NCI-H1436 (cell line): ENCODE data around the gene KIAA1671.
"Not testable (repeated sequence)": the region's sequence is repeated elsewhere in the genome, so short reads cannot be mapped to it uniquely, and the experiment has no call there.

Source experiments
- DNase-seq: peaks from one replicate; lab custom pipeline; 2025; lab: John Stamatoyannopoulos, UW

Gene KIAA1671

GRCh38 chr22:25172153-25172552 is 219.6 kb downstream of the KIAA1671 start:
- no peak for DNase-seq

- DNase-seq: no peak
These were observed 221.8 kb downstream of the KIAA1671 start for GRCh38 chr22:25174156-25174887.

GRCh38 chr22:25174888-25175411 is 222.4 kb downstream of the KIAA1671 start:
- DNase-seq: no peak

GRCh38 chr22:25176175-25176574 is 223.7 kb downstream of the KIAA1671 start:
- DNase-seq: no peak

- DNase-seq: no peak
These were observed 224.3 kb downstream of the KIAA1671 start for GRCh38 chr22:25176799-25177198.

- DNase-seq: no peak
These were observed 224.7 kb downstream of the KIAA1671 start for GRCh38 chr22:25177226-25177625.

- DNase-seq: no peak
These were observed 225.4 kb downstream of the KIAA1671 start for GRCh38 chr22:25177895-25178294.

- DNase-seq: not testable (repeated sequence)
These were observed 225.8 kb downstream of the KIAA1671 start for GRCh38 chr22:25178348-25178747.

- not testable (repeated sequence) for DNase-seq
These were observed 226.5 kb downstream of the KIAA1671 start for GRCh38 chr22:25178869-25179631.

GRCh38 chr22:25182131-25183110 is 229.9 kb downstream of the KIAA1671 start:
- no peak for DNase-seq

GRCh38 chr22:25183949-25184619 is 231.6 kb downstream of the KIAA1671 start:
- no peak for DNase-seq

GRCh38 chr22:25186140-25186539 is 233.6 kb downstream of the KIAA1671 start:
- DNase-seq: no peak

GRCh38 chr22:25187469-25187868 is 235.0 kb downstream of the KIAA1671 start:
- no peak for DNase-seq

- DNase-seq: no peak
These were observed 239.9 kb downstream of the KIAA1671 start for GRCh38 chr22:25192406-25192805.

- DNase-seq: no peak
These were observed 240.6 kb downstream of the KIAA1671 start for GRCh38 chr22:25193130-25193529.

- DNase-seq: no peak
These were observed 241.0 kb downstream of the KIAA1671 start for GRCh38 chr22:25193548-25193947.

GRCh38 chr22:25196326-25196725 is 243.8 kb downstream of the KIAA1671 start:
- DNase-seq: no peak

- DNase-seq: no peak
These were observed 244.8 kb downstream of the KIAA1671 start for GRCh38 chr22:25197340-25197739.

GRCh38 chr22:25199731-25200520 is 247.4 kb downstream of the KIAA1671 start, which contains the start of gene CRYBB3:
TSS of gene CRYBB3 (plus strand) at chr22:25199858. CDS start at chr22:25201397, 1,539 bp downstream.
- no peak for DNase-seq

- DNase-seq: no peak
These were observed 248.5 kb downstream of the KIAA1671 start for GRCh38 chr22:25200967-25201366.
